NCI-H526 (cell line): ENCODE data around the gene COL8A1.
A peak's percentile ranks its signal among the peaks of the same experiment; 100 is the strongest.
"Not testable (repeated sequence)": the region's sequence is repeated elsewhere in the genome, so short reads cannot be mapped to it uniquely, and the experiment has no call there.

Source experiments
- DNase-seq, 2 experiments: peaks; one replicate each; lab custom pipeline; 2025; lab: John Stamatoyannopoulos, UW

Gene COL8A1

DNA sequence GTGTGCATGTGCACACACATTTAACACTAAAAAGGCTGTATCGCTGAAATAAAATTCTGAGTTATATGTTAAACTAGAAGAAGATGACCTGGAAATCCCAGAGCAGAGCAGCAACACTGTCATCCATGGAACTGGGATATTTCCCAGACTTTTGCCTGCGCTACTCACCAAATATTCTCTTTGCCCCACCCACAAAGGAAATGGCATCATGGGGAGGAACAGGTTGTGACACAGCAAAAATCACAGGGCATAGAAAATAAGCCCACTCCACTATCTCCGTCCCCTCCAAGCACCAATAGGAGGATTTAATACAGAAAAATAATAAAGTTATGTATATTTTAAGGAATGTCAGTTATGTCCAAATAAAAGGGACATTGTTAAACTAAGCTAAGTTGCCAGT is 71.7 kb downstream of the COL8A1 start:
- DNase-seq = no peak

- no peak for DNase-seq
These were observed 73.0 kb downstream of the COL8A1 start for GRCh38 chr3:99711351-99711750.

GRCh38 chr3:99712291-99712954 is 74.0 kb downstream of the COL8A1 start:
- DNase-seq = no peak

DNA sequence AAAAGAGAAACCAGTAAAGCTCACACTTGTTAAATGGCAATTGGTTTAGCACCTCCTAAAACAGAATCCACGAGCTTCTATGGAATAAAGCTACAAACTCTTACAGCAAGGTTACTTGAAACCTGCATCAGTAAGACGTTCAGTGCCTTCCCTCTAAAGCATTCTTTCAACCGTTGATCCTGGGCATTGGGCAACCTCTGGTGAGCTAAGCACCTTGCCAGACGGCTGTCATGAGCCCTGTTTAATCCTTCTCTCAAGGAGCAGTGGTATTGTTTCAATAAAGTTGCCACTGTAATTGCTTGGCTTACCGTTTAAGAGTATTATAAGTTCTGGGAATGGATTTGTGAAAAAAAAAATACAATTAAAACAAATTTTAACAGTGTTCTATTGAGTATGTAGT is 75.0 kb downstream of the COL8A1 start:
- no peak for DNase-seq

GRCh38 chr3:99714146-99714545 is 75.8 kb downstream of the COL8A1 start:
- DNase-seq = no peak

- no peak for DNase-seq
These were observed 76.2 kb downstream of the COL8A1 start for GRCh38 chr3:99714575-99714974.

DNA sequence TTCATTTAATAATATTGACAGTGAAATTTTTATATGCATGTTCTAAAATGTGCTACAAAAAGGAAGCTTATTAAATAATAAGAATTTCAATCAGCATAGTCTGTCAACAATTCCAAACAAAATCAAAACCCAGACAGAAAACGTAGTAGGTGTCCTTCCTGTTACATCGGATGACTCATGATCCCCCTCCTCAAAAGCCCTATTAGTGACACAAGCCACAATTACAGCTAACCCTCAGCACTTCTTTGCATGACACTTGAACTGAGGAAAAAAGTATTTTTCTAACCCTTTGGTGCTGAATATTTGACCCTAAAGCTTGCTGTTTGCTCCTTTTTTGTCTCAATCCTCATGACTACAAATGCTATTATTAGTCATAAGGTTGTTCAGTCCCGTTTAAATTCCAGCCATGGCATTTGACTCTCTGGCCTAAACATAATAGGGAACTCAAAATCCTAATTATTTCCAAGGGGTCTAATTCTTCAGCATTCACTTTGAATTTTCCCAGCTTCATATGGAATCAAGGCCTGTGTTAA is 78.1 kb downstream of the COL8A1 start:
- no peak for DNase-seq

DNA sequence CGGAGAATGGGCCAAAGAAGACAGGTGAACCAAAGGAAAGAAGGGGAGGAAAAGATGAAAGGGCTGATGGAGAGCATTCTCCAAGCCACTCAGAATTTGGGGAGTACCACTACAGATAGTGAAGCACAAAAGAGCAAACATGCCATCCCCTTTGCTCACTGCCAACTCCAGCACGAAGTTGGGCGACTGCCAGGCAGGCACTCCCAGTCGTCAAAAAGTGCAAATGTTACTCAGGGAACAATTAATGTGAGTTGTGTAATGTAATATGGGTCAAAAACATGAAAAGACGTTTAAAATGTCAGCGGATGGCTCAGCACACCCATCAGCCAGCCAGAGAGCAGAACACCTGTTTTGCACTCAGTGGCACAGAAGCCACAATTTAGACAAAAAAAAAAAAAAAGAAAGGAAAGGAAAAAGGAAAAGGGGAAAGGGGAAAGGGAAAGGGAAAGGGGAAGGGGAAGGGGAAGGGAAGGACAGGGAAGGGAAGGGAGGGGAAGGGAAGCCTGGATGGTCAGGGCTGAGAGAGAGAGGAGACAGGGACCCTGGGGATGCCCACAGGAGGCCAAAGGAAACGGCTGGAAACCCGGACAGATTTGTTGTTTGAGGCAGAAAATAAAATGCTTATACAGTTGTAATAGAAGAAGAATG is 82.7 kb downstream of the COL8A1 start:
- DNase-seq = no peak

DNA sequence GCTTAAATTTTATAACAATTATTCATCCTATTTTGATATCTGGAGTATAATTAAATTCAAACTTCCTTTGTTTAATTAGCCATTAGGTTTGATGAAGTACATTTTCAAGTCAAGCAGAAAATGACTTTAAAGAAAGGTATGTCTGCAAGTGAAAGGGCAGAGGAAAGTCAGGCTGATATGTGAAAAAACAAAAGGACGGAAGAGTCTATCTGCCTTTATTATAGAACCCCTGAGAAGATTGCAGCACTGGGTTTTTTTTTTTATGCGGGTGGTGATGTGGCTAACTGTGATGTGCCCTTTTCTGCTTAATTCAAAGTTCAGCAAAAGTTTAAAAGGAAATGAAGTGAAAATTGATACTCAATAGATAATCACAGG is 83.2 kb downstream of the COL8A1 start:
- DNase-seq = no peak

GRCh38 chr3:99724276-99724675 is 85.9 kb downstream of the COL8A1 start:
- DNase-seq = no peak

DNA sequence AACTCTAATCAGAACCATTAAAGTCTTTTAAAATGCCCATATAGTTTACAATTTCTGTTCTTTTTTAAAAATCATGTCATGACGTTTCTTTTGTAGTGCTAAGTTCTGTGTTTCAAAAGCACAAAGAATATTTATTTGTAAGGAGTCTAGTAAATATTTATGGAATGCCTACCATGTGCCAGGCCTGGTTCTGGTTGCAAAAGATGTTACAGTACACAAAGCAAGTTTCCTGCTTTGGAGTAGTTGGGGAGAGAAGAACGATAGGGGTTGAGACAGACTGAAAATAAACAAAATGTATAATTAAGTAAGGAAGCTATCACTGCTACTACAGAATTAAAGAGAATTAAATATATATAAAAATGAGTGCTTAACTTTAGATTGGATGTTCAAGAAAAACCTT is 92.5 kb downstream of the COL8A1 start:
- no peak for DNase-seq

DNA sequence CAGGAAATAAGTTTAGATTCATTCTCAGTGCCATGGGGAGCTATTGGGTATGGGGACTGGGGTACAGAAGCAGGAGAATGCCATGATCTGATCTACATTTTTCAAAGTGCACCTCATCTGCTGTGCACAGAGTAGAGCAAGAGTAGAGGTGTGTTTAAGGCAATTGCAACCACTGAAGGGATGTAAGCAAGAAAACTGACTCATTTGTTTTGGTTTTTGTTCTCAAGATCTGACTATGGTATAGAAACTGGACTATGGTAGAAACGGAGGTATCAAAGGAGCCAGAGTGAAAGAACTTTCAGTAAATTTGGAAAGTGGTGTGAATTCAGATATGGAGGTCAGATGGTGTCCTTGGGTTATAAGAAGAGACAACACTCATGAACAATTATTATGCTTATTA is 93.1 kb downstream of the COL8A1 start:
- DNase-seq = no peak

DNA sequence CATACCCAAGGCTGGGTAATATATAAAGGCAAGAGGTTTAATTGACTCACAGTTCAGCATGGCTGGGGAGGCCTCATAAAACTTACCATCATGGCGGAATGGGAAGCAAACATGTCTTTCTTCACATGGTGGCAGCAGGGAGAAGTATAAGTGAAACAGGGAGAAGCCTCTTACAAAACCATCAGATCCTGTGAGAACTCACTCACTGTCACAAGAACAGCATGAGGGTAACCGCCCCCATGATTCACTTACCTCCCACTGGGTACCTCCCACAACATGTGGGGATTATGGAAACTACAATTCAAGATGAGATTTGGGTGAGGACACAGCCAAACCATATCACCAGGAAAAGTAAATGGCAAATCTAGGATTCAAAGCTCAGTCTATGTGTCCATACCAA is 102.0 kb downstream of the COL8A1 start:
- not testable (repeated sequence) for DNase-seq

- no peak for DNase-seq
These were observed 103.2 kb downstream of the COL8A1 start for GRCh38 chr3:99741588-99741987.

- DNase-seq = peak in 1 of 2 experiments; percentile 7
These were observed 109.5 kb downstream of the COL8A1 start for GRCh38 chr3:99747915-99748314.

GRCh38 chr3:99751649-99752048 is 113.3 kb downstream of the COL8A1 start:
- DNase-seq = no peak

DNA sequence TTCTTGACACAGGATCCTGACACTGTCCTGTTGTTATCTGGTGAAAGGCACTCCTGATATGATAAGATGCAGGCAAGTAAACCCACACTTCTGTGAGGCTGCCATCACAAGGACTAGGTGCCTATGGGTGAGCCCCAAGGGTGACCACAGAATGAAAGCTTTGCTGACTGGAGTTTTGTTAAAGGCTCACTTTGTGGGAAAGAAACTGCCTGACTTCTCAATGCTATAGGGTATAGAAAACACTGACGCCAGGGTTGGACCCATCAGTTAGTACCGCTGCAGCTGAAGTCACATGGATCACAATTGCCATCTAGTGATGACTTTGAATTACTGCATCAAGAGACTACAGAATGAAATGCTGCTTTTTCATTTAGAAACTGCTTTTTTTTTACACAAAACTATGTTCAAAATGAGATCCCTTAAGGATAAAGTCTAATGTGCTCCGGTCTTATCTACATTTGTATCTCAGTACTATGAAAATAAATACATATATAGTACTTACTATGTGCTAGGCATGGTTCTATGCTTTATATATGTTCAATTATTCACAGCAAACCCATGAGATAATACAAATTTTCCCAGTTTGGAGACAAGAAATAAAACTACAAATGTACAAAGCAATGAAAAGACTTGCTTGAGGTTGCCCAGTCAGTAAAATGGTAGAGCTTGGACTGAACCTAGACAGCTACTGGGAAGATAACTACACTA is 115.0 kb downstream of the COL8A1 start:
- peak; percentile 24 to 54 for DNase-seq

GRCh38 chr3:99755831-99756230 is 117.4 kb downstream of the COL8A1 start:
- no peak for DNase-seq

DNA sequence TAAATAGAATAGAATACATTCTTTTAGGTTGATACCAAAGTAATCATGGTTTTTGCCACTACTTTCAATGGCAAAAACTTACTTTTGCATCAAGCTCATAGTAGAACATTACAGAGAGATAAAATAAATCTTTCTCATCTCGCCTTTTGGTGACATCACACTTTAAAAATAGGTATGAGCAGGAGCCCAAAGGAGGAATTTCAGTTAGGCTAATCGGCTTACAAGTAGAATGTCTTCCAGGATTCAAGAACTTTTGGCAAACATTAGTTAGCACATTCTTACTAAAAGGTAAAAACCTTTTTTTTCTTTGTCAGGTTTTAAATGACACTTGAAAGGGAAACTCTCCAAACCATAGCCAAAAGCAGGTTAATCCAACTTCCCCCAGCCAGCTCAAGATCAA is 119.6 kb downstream of the COL8A1 start:
- DNase-seq = no peak

DNA sequence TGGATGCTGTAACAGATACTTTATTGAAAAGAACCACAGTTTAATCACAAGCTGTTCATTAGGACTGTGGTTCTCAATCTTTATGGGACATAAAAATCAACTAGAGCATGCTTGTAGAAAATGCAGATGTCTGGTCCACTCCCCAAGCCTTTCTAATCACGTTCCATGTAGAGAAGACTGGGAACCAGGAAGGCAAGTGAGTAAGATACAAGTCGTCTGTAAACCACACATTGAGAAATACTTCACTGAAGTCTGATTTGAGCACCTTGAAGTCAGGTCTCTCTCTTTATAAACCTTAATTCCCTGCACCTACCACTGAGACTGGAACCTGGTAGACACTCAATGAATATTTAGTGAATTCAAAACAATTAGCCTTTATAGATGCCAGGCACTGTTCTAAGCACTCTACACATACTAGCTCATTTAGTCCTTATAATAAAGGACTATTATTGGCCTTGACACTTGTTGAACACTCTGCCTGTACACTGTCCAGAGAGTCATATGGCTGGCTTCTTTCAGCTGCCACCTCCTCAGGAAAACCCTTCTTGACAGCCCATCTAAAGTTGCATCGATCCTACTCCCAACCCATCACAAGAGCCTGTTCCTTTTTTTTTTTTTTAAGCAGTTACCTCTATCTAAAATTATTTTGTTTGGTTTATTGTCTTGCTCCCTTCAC is 120.2 kb downstream of the COL8A1 start:
- no peak for DNase-seq

DNA sequence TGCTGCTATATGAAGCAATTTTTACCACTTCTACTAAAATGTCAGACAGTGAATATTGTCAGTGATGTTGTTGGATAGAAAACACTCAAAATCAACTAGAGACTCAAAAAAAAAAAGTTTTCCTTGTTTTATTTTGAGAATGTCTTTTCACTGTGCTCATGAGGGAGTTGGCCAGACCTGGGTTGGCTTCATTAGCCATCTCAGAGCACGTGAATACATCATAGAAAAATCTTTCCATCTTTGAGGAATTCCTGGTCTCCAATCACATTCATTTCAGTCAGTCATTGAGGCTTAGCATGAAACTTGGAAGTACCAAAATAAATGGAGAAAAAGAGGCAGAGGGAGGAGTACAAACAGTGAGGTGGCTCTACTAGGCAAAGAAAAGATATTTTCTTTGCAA is 121.6 kb downstream of the COL8A1 start:
- no peak for DNase-seq

GRCh38 chr3:99760629-99761028 is 122.2 kb downstream of the COL8A1 start:
- no peak for DNase-seq
